Measurements from ENCODE around the gene SNAP29. TPM values are rescaled to one million over a fixed set of nuclear protein-coding genes. Genes with fewer than 3 reads are reported as not detected.

The SNAP29 gene
- total and polyA plus RNA-seq, 12 donors: 9.9 to 43.6 (median 26.1) TPM

DNA sequence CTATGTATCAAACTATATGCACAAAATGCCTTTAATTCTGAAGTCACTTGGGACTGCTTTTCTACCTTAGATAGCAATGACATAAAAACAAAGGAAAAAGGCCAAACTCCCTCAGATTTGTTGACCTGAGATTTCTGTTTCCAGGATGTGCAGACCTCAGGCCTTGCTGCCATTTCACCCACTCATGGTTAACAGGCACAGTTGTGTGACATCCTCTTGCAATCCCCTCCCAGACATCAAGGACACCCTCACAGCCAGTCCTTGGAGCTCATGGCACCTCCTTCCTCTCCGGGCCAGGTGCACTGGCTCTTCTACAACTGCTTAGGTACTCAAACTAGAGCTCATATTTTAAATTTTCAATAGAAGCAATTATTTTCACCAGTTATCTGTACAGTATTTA, 47.6 kb upstream of the SNAP29 start:
- no peaks in the 10 kb centered on the region for H3K27me3 ChIP-seq
- ATAC-seq (no peak), DNase-seq (no peak)
- H3K4me1 ChIP-seq: no peaks in the 10 kb centered on the region
- TF ChIP-seq, protein P1, sequence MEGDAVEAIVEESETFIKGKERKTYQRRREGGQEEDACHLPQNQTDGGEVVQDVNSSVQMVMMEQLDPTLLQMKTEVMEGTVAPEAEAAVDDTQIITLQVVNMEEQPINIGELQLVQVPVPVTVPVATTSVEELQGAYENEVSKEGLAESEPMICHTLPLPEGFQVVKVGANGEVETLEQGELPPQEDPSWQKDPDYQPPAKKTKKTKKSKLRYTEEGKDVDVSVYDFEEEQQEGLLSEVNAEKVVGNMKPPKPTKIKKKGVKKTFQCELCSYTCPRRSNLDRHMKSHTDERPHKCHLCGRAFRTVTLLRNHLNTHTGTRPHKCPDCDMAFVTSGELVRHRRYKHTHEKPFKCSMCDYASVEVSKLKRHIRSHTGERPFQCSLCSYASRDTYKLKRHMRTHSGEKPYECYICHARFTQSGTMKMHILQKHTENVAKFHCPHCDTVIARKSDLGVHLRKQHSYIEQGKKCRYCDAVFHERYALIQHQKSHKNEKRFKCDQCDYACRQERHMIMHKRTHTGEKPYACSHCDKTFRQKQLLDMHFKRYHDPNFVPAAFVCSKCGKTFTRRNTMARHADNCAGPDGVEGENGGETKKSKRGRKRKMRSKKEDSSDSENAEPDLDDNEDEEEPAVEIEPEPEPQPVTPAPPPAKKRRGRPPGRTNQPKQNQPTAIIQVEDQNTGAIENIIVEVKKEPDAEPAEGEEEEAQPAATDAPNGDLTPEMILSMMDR (IDR thresholded peaks at IDR 0.05): no peak
- H3K27ac ChIP-seq: no peak overlapping the region
- H3K4me3 ChIP-seq: no peak overlapping the region
- 96% methylated on average over 1 of the region's 1 CpG for WGBS, 2 donors
- intact Hi-C loops (cut with DNase I): loop anchor here in 1 of 10 donors (10.0 kb wide), 1 partner anchor 56 kb away; no protein-coding TSS in a partner anchor
- H3K9me3 ChIP-seq: no peaks in the 10 kb centered on the region
- H3K36me3 ChIP-seq: peaks cover 0 to 100% (median 64%) of the 10 kb centered on the region in 9 donors

- 98% methylated on average over 5 of the region's 5 CpGs for WGBS, 2 donors
- intact Hi-C loops (cut with DNase I): loop anchor here in 1 of 10 donors (10.0 kb wide), 1 partner anchor 57 kb away; no protein-coding TSS in a partner anchor
- H3K27ac ChIP-seq: no peak overlapping the region
Observed at GRCh38 chr22:20811971-20812660, 46.7 kb upstream of the SNAP29 start.

GRCh38 chr22:20813056-20813455, 45.8 kb upstream of the SNAP29 start:
- Histone ChIP-seq H3K36me3 (peaks cover 0 to 100% (median 64%) of the 10 kb centered on the region in 9 donors), H3K9me3 (no peaks in the 10 kb centered on the region), H3K4me3 (no peak overlapping the region), H3K4me1 (no peaks in the 10 kb centered on the region), H3K27ac (no peak overlapping the region), H3K27me3 (no peaks in the 10 kb centered on the region)
- TF ChIP-seq, protein P1 (IDR thresholded peaks at IDR 0.05): no peak
- ATAC-seq (no peak), DNase-seq (no peak)
- 93% methylated on average over 4 of the region's 4 CpGs for WGBS, 2 donors
- intact Hi-C loops (cut with DNase I): loop anchor here in 1 of 10 donors (10.0 kb wide), 1 partner anchor 58 kb away; no protein-coding TSS in a partner anchor

More at GRCh38 chr22:20811971-20812660, 46.7 kb upstream of the SNAP29 start:
- no peak for ATAC-seq
- Histone ChIP-seq H3K9me3 (no peaks in the 10 kb centered on the region), H3K27me3 (no peaks in the 10 kb centered on the region), H3K4me1 (no peaks in the 10 kb centered on the region), H3K36me3 (peaks cover 0 to 100% (median 64%) of the 10 kb centered on the region in 9 donors), H3K4me3 (no peak overlapping the region)
- no peak for DNase-seq
- TF ChIP-seq, protein P1 (IDR thresholded peaks at IDR 0.05): no peak

DNA sequence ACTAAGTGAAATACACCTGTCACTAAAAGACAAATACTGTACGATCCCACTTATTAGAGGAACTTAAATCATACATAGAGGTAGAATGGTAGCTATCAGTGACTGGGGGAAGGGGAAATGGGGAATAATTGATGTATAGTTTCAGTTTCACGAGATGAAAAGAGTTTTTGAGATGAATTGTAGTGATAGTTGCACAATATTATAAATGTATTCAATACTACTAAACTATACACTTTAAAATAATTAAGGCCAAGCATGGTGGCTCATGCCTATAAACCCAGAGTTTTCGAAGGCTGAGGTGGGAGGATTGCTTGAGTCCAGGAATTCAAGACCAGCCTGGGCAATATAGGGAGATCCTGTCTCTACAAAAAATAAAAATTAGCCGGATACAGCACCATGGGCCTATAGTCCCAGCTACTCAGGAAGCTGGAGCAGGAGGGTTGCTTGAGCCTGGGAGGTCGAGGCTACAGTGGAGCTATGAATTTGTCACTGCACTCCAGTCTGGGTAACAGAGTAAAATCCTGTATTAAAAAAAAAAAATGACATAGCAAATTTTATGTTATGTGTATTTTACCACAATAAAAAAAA, 44.5 kb upstream of the SNAP29 start:
- no peaks in the 10 kb centered on the region for H3K9me3 ChIP-seq
- no peaks in the 10 kb centered on the region for H3K4me1 ChIP-seq
- H3K27me3 ChIP-seq: no peaks in the 10 kb centered on the region
- 91 to 95% methylated on average over 5 of the region's 5 CpGs for WGBS, 2 donors
- H3K4me3 ChIP-seq: no peak overlapping the region
- TF ChIP-seq, protein P1 (IDR thresholded peaks at IDR 0.05): no peak
- no peak for DNase-seq
- H3K27ac ChIP-seq: no peak overlapping the region
- H3K36me3 ChIP-seq: peaks cover 0 to 100% (median 76%) of the 10 kb centered on the region in 9 donors
- intact Hi-C loops (cut with DNase I): loop anchor here in 1 of 10 donors (10.0 kb wide), 1 partner anchor 60 kb away; no protein-coding TSS in a partner anchor
- no peak for ATAC-seq

Measured in heart right ventricle (tissue), 16 donors.